Left lung (tissue), 10 donors: Measurements from ENCODE around the gene OLFM1. TPM values are rescaled to one million over a fixed set of nuclear protein-coding genes. Genes with fewer than 3 reads are reported as not detected.

ENCODE experiments used
- ATAC-seq: fragments of 200-7000 bp; cut with Tn5 transposase; one replicate; pipeline ENCODE4 v1.9.1; 2020; ENCODE audit warnings: moderate library complexity
- DNase-seq, 4 donors: peaks; one replicate each; pipeline ENCODE4 v3.0.0-alpha.2; 2013 to 2020
- H3K27ac ChIP-seq, 2 donors: fragments of 200-600 bp; sonication (generic) in 1 of 2; one replicate each; pipeline versions ENCODE4 v1.5.0 to v1.8.0; 2020 to 2021
- H3K27me3 ChIP-seq, 2 donors: fragments of 200-600 bp; sonication (generic) in 1 of 2; one replicate each; pipeline versions ENCODE4 v1.5.0 to v1.8.0; 2020 to 2021
- H3K36me3 ChIP-seq, 2 donors: fragments of 200-600 bp; sonication (generic) in 1 of 2; one replicate each; pipeline versions ENCODE4 v1.5.0 to v1.8.0; 2020 to 2021
- H3K4me1 ChIP-seq, 2 donors: fragments of 200-600 bp; one replicate each; pipeline ENCODE4 v1.8.0; 2021
- H3K4me3 ChIP-seq, 2 donors: fragments of 200-600 bp; sonication (generic) in 1 of 2; one replicate each; pipeline versions ENCODE4 v1.5.0 to v1.8.0; 2020 to 2021; ENCODE audit warnings: mild to moderate bottlenecking in 1 of 2
- H3K9me3 ChIP-seq, 2 donors: fragments of 200-600 bp; sonication (generic) in 1 of 2; one replicate each; pipeline versions ENCODE4 v1.5.0 to v1.8.0; 2020 to 2021
- intact Hi-C, 2 donors: fragments of 100-400 bp; cut with DNase I; formaldehyde crosslinking; loops; one replicate each; pipeline versions ENCODE4 v1.11.2 to v1.14.2; 2022
- polyA plus RNA-seq, 6 donors: library from polyadenylated mRNA; unstranded; fragments of 120-200 nt; gene quantifications; one replicate each; pipeline ENCODE4 v1.2.1, GENCODE V29; 2013; ENCODE audit not compliant: insufficient read length in 6 of 6
- total RNA-seq, 2 donors: library from RNA; stranded (reverse); fragmentation: NEBNext Ultra II Directional; extraction: Animal tissue kit (Norgen Biotek cat#: 25700); gene quantifications; one replicate each; pipeline ENCODE4 v1.2.1, GENCODE V29; 2021
- TF ChIP-seq, protein P1 (sequence below), 2 donors: fragments of 200-600 bp; sonication (generic) in 1 of 2; IDR thresholded peaks; one replicate each; pipeline versions ENCODE4 v1.5.0 to v1.8.0; 2021; ENCODE audit warnings: antibody characterized with exemption in 2 of 2
- donor health status: DM: no; HTN: yes; CAD: no.
- donor health status: DM: no; HTN: no; CAD: no.

The OLFM1 gene
- total and polyA plus RNA-seq, 8 donors = 6.8 to 21.5 (median 14.3) TPM

- Histone ChIP-seq H3K9me3 (no peaks in the 10 kb centered on the region), H3K27me3 (peaks cover under 1 to 74% of the 10 kb centered on the region in 2 donors), H3K4me1 (peaks cover 0 to 10% of the 10 kb centered on the region in 2 donors), H3K4me3 (no peak overlapping the region), H3K36me3 (no peaks in the 10 kb centered on the region), H3K27ac (no peak overlapping the region)
- TF ChIP-seq, protein P1, sequence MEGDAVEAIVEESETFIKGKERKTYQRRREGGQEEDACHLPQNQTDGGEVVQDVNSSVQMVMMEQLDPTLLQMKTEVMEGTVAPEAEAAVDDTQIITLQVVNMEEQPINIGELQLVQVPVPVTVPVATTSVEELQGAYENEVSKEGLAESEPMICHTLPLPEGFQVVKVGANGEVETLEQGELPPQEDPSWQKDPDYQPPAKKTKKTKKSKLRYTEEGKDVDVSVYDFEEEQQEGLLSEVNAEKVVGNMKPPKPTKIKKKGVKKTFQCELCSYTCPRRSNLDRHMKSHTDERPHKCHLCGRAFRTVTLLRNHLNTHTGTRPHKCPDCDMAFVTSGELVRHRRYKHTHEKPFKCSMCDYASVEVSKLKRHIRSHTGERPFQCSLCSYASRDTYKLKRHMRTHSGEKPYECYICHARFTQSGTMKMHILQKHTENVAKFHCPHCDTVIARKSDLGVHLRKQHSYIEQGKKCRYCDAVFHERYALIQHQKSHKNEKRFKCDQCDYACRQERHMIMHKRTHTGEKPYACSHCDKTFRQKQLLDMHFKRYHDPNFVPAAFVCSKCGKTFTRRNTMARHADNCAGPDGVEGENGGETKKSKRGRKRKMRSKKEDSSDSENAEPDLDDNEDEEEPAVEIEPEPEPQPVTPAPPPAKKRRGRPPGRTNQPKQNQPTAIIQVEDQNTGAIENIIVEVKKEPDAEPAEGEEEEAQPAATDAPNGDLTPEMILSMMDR (IDR thresholded peaks at IDR 0.05) = no peak
- ATAC-seq = no peak
- intact Hi-C loops = no loop called here
- peak in 2 of 4 donors; percentile 2 to 67 for DNase-seq
Measured at GRCh38 chr9:135081264-135081660, 6.2 kb upstream of the OLFM1 start.

GRCh38 chr9:135081731-135082130 is 5.7 kb upstream of the OLFM1 start:
- Histone ChIP-seq H3K27ac (no peak overlapping the region), H3K36me3 (no peaks in the 10 kb centered on the region), H3K4me3 (no peak overlapping the region), H3K27me3 (peaks cover 6 to 74% of the 10 kb centered on the region in 2 donors), H3K9me3 (no peaks in the 10 kb centered on the region), H3K4me1 (peaks cover 0 to 15% of the 10 kb centered on the region in 2 donors)
- TF ChIP-seq, protein P1 (IDR thresholded peaks at IDR 0.05) = no peak
- ATAC-seq = no peak
- peak in 2 of 4 donors; percentile 25 to 50 for DNase-seq
- intact Hi-C loops = no loop called here

DNA sequence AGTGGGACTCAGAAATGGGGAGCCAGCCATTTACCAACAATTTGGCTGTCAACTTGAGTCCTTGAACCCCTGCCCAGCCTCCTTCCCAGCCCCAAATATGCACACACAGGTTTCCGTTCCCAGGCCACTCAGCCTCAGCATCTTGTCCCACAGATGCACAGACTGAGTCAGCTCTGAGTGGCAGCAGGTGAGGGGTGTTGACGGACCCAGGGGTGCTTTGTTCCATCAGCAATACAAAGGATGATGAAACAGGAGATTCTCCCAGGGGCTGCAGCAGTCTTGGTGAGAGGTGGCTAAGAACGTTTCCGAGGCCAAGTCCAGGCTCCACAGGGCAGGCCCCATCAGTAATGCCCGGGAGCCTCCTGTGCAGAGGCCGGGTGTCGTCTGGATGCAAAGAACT is 4.9 kb upstream of the OLFM1 start:
- ATAC-seq (no peak), DNase-seq (no peak)
- no peaks in the 10 kb centered on the region for H3K36me3 ChIP-seq
- H3K4me1 ChIP-seq = peaks cover 0 to 22% of the 10 kb centered on the region in 2 donors
- TF ChIP-seq, protein P1 (IDR thresholded peaks at IDR 0.05) = no peak
- intact Hi-C loops = no loop called here
- no peaks in the 10 kb centered on the region for H3K9me3 ChIP-seq
- no peak overlapping the region for H3K27ac ChIP-seq
- no peak overlapping the region for H3K4me3 ChIP-seq
- peaks cover 11 to 74% of the 10 kb centered on the region in 2 donors for H3K27me3 ChIP-seq

DNA sequence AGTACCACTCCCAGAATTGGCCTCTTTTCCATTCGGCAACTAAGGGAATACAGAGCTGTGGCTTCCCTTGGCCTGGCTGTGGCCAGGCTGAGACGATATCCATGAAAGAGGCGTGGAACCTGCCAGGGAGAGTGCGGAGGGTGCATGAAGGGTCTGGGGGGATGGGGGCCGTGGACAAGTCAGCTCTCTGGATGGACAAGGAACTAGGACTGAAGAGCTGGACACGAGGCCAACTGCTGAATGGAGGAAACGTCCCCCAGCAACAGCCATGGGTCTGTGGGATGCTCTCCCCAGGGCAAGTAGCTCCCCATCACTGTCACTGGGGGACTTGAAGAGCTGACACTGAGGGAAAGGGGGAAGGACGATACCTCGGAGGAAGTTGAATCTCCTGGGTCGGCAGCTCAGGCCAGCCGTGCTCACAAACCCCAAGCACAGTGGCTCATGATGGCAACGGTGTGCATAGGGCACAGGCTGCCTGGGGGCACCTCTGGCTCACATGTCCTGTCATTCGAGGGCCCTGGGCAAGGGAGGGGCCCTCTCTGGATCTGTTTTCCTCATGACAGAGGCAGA is 4.1 kb upstream of the OLFM1 start:
- Histone ChIP-seq H3K27ac (no peak overlapping the region), H3K27me3 (peaks cover 13 to 72% of the 10 kb centered on the region in 2 donors), H3K4me1 (peaks cover 0 to 22% of the 10 kb centered on the region in 2 donors), H3K4me3 (no peak overlapping the region), H3K9me3 (no peaks in the 10 kb centered on the region), H3K36me3 (no peaks in the 10 kb centered on the region)
- DNase-seq (no peak), ATAC-seq (no peak)
- TF ChIP-seq, protein P1 (IDR thresholded peaks at IDR 0.05) = no peak
- intact Hi-C loops = no loop called here

DNA sequence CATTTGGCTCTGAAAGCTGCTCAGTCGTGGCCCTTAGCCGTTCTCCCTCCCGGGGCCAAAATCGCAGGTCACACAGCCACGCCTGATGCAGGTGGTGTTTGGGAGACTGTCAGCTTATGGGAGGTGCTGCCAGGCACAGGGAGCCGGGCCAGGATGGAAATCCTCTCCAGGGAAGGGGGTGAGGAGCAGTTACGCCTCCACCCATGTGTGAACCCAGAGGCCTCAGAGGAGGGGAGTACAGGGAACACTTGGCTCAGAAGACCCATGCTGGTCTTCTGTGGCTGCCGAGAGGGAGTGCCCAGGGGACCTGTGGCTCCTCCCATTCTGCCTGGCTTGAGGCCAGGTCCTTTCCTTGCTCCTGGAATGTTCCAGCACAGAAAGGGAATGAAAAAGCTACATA is 3.6 kb upstream of the OLFM1 start:
- H3K27me3 ChIP-seq = peaks cover 19 to 72% of the 10 kb centered on the region in 2 donors
- TF ChIP-seq, protein P1 (IDR thresholded peaks at IDR 0.05) = no peak
- H3K4me3 ChIP-seq = no peak overlapping the region
- ATAC-seq = no peak
- H3K36me3 ChIP-seq = no peaks in the 10 kb centered on the region
- intact Hi-C loops = no loop called here
- no peak overlapping the region for H3K27ac ChIP-seq
- no peak for DNase-seq
- H3K9me3 ChIP-seq = no peaks in the 10 kb centered on the region
- H3K4me1 ChIP-seq = peaks cover 0 to 22% of the 10 kb centered on the region in 2 donors
